Neural crest cell (in vitro differentiated cells): ENCODE data around the gene TSPAN15. TPM values are rescaled to one million over a fixed set of nuclear protein-coding genes. Genes with fewer than 3 reads are reported as not detected.

Experiments
- DNase-seq: peaks from one replicate; pipeline ENCODE4 v3.0.0; 2021; ENCODE audit warnings: low read depth, mixed read lengths, low spot score
- H3K27ac Mint-ChIP-seq: one replicate; pipeline ENCODE4 v1.8.0; 2021; ENCODE audit warnings: mild to moderate bottlenecking, mixed read lengths; ENCODE audit not compliant: unreplicated experiment
- H3K27me3 Mint-ChIP-seq: 2 replicates; pipeline ENCODE4 v1.8.0; 2021; ENCODE audit warnings: low read depth, mild to moderate bottlenecking, mixed read lengths
- H3K36me3 Mint-ChIP-seq: 2 replicates; pipeline ENCODE4 v1.8.0; 2021; ENCODE audit warnings: low read depth, mild to moderate bottlenecking, mixed read lengths
- H3K4me1 Mint-ChIP-seq: 2 replicates; pipeline ENCODE4 v1.8.0; 2021; ENCODE audit warnings: mixed read lengths
- H3K4me3 Mint-ChIP-seq: one replicate; pipeline ENCODE4 v1.8.0; 2021; ENCODE audit warnings: mild to moderate bottlenecking, mixed read lengths
- H3K9me3 Mint-ChIP-seq: 2 replicates; pipeline ENCODE4 v1.8.0; 2021; ENCODE audit warnings: mixed read lengths
- CTCF ChIP-seq: fragments of 200-600 bp; sonication (generic); conservative IDR thresholded peaks from 2 replicates; pipeline ENCODE4 v1.5.0; 2021; ENCODE audit warnings: antibody characterized with exemption, mild to moderate bottlenecking
- total RNA-seq: library from RNA; stranded (reverse); gene quantifications from 2 replicates; pipeline ENCODE4 v1.2.1, GENCODE V29; 2021

Gene TSPAN15
- total RNA-seq, 1 donor from 2014 or later: 12.3 TPM

- no peak overlapping the region for H3K4me3 Mint-ChIP-seq
- H3K27ac Mint-ChIP-seq: peak overlapping the region; percentile 70
- TF ChIP-seq CTCF: no peak
- H3K27me3 Mint-ChIP-seq: no peaks in the 10 kb centered on the region
- no peaks in the 10 kb centered on the region for H3K36me3 Mint-ChIP-seq
- no peaks in the 10 kb centered on the region for H3K9me3 Mint-ChIP-seq
- DNase-seq: no peak
- peaks cover 6% of the 10 kb centered on the region for H3K4me1 Mint-ChIP-seq
These were observed 8.8 kb downstream of the TSPAN15 start for GRCh38 chr10:69459893-69460575.

- H3K36me3 Mint-ChIP-seq: no peaks in the 10 kb centered on the region
- no peak for TF ChIP-seq CTCF
- H3K27me3 Mint-ChIP-seq: no peaks in the 10 kb centered on the region
- peak overlapping the region; percentile 70 for H3K27ac Mint-ChIP-seq
- H3K4me3 Mint-ChIP-seq: no peak overlapping the region
- no peaks in the 10 kb centered on the region for H3K9me3 Mint-ChIP-seq
- peaks cover 6% of the 10 kb centered on the region for H3K4me1 Mint-ChIP-seq
- DNase-seq: no peak
These were observed 9.4 kb downstream of the TSPAN15 start for GRCh38 chr10:69460576-69461242.

- peaks cover 6% of the 10 kb centered on the region for H3K4me1 Mint-ChIP-seq
- no peaks in the 10 kb centered on the region for H3K36me3 Mint-ChIP-seq
- DNase-seq: no peak
- no peak overlapping the region for H3K4me3 Mint-ChIP-seq
- no peak for TF ChIP-seq CTCF
- H3K27ac Mint-ChIP-seq: no peak overlapping the region
- H3K9me3 Mint-ChIP-seq: no peaks in the 10 kb centered on the region
- H3K27me3 Mint-ChIP-seq: no peaks in the 10 kb centered on the region
These were observed 10.2 kb downstream of the TSPAN15 start for GRCh38 chr10:69461243-69462025.

GRCh38 chr10:69463886-69464285, 12.6 kb downstream of the TSPAN15 start:
- no peak overlapping the region for H3K4me3 Mint-ChIP-seq
- no peaks in the 10 kb centered on the region for H3K9me3 Mint-ChIP-seq
- TF ChIP-seq CTCF: no peak
- no peak for DNase-seq
- H3K27me3 Mint-ChIP-seq: no peaks in the 10 kb centered on the region
- peaks cover 13% of the 10 kb centered on the region for H3K4me1 Mint-ChIP-seq
- no peaks in the 10 kb centered on the region for H3K36me3 Mint-ChIP-seq
- no peak overlapping the region for H3K27ac Mint-ChIP-seq

GRCh38 chr10:69464401-69464800, 13.1 kb downstream of the TSPAN15 start:
- no peak for TF ChIP-seq CTCF
- H3K4me3 Mint-ChIP-seq: no peak overlapping the region
- DNase-seq: no peak
- H3K27ac Mint-ChIP-seq: no peak overlapping the region
- no peaks in the 10 kb centered on the region for H3K9me3 Mint-ChIP-seq
- H3K4me1 Mint-ChIP-seq: peaks cover 13% of the 10 kb centered on the region
- H3K27me3 Mint-ChIP-seq: no peaks in the 10 kb centered on the region
- no peaks in the 10 kb centered on the region for H3K36me3 Mint-ChIP-seq
